HG02852 (cell line): ENCODE measurements around the gene LIPN.
"Not testable (repeated sequence)": the region's sequence is repeated elsewhere in the genome, so short reads cannot be mapped to it uniquely, and the experiment has no call there.

Experiments used
- ATAC-seq: cut with Tn5 transposase; IDR thresholded peaks from one replicate; pipeline ENCODE4 v1.9.1; 2021; ENCODE audit warnings: mild to moderate bottlenecking, moderate library complexity; ENCODE audit not compliant: unreplicated experiment

Gene LIPN

GRCh38 chr10:88759366-88760101 lies at the start of gene LIPN:
TSS of gene LIPN (plus strand) at chr10:88760020. CDS start at chr10:88761406, 1,386 bp downstream.
- no peak for ATAC-seq

GRCh38 chr10:88715517-88715916 lies 44.3 kb upstream of the LIPN start:
- no peak for ATAC-seq

GRCh38 chr10:88721392-88721791 lies 38.4 kb upstream of the LIPN start:
- ATAC-seq = no peak

- ATAC-seq = no peak
Observed at GRCh38 chr10:88725798-88726197, 34.0 kb upstream of the LIPN start.

GRCh38 chr10:88728107-88728763 lies 31.6 kb upstream of the LIPN start:
- no peak for ATAC-seq

GRCh38 chr10:88730864-88731263 lies 29.0 kb upstream of the LIPN start:
- ATAC-seq = no peak

- ATAC-seq = no peak
Observed at GRCh38 chr10:88731296-88731695, 28.5 kb upstream of the LIPN start.

GRCh38 chr10:88733215-88733614 lies 26.6 kb upstream of the LIPN start:
- ATAC-seq = no peak

- no peak for ATAC-seq
Observed at GRCh38 chr10:88735661-88736060, 24.2 kb upstream of the LIPN start.

GRCh38 chr10:88741921-88742320 lies 17.9 kb upstream of the LIPN start:
- ATAC-seq = not testable (repeated sequence)

GRCh38 chr10:88742448-88742847 lies 17.4 kb upstream of the LIPN start:
- ATAC-seq = no peak

- no peak for ATAC-seq
Observed at GRCh38 chr10:88744002-88744401, 15.8 kb upstream of the LIPN start.

GRCh38 chr10:88745633-88746032 lies 14.2 kb upstream of the LIPN start:
- ATAC-seq = no peak

- ATAC-seq = no peak
Observed at GRCh38 chr10:88754287-88754686, 5.5 kb upstream of the LIPN start.

GRCh38 chr10:88755753-88756152 lies 4.1 kb upstream of the LIPN start:
- peak; percentile 77 for ATAC-seq

- no peak for ATAC-seq
Observed at GRCh38 chr10:88756660-88757059, 3.2 kb upstream of the LIPN start.

- ATAC-seq = no peak
Observed at GRCh38 chr10:88762906-88763305, 3.1 kb downstream of the LIPN start.

GRCh38 chr10:88763441-88763840 lies 3.6 kb downstream of the LIPN start:
- ATAC-seq = no peak

- no peak for ATAC-seq
Observed at GRCh38 chr10:88764110-88764509, 4.3 kb downstream of the LIPN start.

- no peak for ATAC-seq
Observed at GRCh38 chr10:88765816-88766215, 6.0 kb downstream of the LIPN start.

- ATAC-seq = no peak
Observed at GRCh38 chr10:88769384-88769783, 9.6 kb downstream of the LIPN start.

- ATAC-seq = no peak
Observed at GRCh38 chr10:88781206-88781605, 21.4 kb downstream of the LIPN start.

GRCh38 chr10:88782222-88782621 lies 22.4 kb downstream of the LIPN start:
- no peak for ATAC-seq
